A549 treated with CORT108297 at 1 μM for 4 hours (cell line): ENCODE measurements around the gene A4GALT. TPM values are rescaled to one million over a fixed set of nuclear protein-coding genes. Genes with fewer than 3 reads are reported as not detected.

ENCODE experiments used
- total RNA-seq: library from RNA; stranded (reverse); fragments of 200-300 nt; extraction: Qiagen RNA extraction; gene quantifications from 5 replicates; pipeline ENCODE4 v1.2.3, GENCODE V29; 2022

The A4GALT gene, protein sequence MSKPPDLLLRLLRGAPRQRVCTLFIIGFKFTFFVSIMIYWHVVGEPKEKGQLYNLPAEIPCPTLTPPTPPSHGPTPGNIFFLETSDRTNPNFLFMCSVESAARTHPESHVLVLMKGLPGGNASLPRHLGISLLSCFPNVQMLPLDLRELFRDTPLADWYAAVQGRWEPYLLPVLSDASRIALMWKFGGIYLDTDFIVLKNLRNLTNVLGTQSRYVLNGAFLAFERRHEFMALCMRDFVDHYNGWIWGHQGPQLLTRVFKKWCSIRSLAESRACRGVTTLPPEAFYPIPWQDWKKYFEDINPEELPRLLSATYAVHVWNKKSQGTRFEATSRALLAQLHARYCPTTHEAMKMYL
- 13.4 to 19.4 TPM (median 17.6 TPM) in 5 replicates for total RNA-seq

GRCh38 chr22:42720263-42721044 lies at the start of gene A4GALT:
A4GALT (minus strand) TSS chr22:42720870; CDS start chr22:42693951, 26,919 bp downstream.

GRCh38 chr22:42649246-42650099 lies 71.2 kb downstream of the A4GALT start, which contains the start of gene CYB5R3:
CYB5R3 (minus strand) TSS chr22:42649392; CDS start chr22:42649315, 77 bp downstream.

Other genes starting within 250 kb of the A4GALT start
- 45.0 to 59.0 TPM (median 54.4 TPM) in 5 replicates for gene RRP7A, start 201.1 kb downstream of the A4GALT start, total RNA-seq
- gene SERHL2, start 166.9 kb downstream of the A4GALT start, total RNA-seq: 0.12 to 0.37 TPM (median 0.25 TPM) in 5 replicates
- 39.1 to 41.3 TPM (median 40.1 TPM) in 5 replicates for gene POLDIP3, start 106.0 kb downstream of the A4GALT start, total RNA-seq
- gene ATP5MGL, start 80.3 kb downstream of the A4GALT start, total RNA-seq: not detected in 5 replicates
- 86.9 to 120 TPM (median 116 TPM) in 5 replicates for gene CYB5R3, start 71.5 kb downstream of the A4GALT start, total RNA-seq
- gene ARFGAP3, start 136.4 kb upstream of the A4GALT start, total RNA-seq: 14.6 to 21.5 TPM (median 19.6 TPM) in 5 replicates